ENCODE data around the gene CAMK1D.

DNA sequence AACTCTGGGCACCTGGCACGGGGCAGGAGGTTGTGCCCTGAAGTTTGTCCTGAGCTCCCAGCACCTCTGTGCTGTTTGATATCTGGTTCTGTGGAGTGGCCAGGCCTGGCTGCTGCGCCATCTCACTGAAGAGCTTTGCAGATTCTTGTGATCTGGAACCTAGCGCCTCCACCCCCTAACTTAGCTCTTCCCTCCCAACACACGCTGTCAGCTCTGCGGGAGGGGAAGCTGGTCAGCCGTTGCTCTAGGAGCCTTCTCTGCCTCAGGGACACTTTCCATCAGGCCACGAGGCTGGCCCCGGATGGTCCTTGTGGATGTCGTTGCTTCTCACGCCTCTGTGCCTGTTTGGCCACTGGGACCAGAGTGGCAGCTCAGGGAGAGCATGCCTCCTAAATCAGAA lies 438.9 kb downstream of the CAMK1D start:
- TF ChIP-seq POLR2A (IDR thresholded peaks at IDR 0.05) (no peak), CTCF (IDR thresholded peaks at IDR 0.05) (no peak)

Data from heart left ventricle (tissue), 13 donors.